Pancreas (tissue), 10 donors: Measurements from ENCODE around the gene SLC8A1. TPM values are rescaled to one million over a fixed set of nuclear protein-coding genes. Genes with fewer than 3 reads are reported as not detected.
A peak's percentile ranks its signal among the peaks of the same experiment; 100 is the strongest.

Source experiments
- ATAC-seq, 4 donors: fragments of 200-7000 bp; cut with Tn5 transposase; one replicate each; pipeline versions ENCODE4 v1.8.0 to v1.9.1; 2020; ENCODE audit warnings: mild to moderate bottlenecking in 4 of 4, moderate library complexity in 4 of 4
- DNase-seq, 6 donors: peaks; one replicate each; pipeline ENCODE4 v3.0.0-alpha.2; 2020
- FAIRE-seq: peaks from 2 replicates; lab custom pipeline; 2012; peaks lifted over from hg19 to GRCh38; lab: Jason Lieb, UNC
- H3K27ac ChIP-seq, 4 donors: fragments of 200-600 bp; sonication (generic); 1 replicate in 3 of 4; 2 replicates in 1 of 4; pipeline versions ENCODE4 v1.5.0 to v1.8.0; 2020
- H3K27me3 ChIP-seq, 4 donors: fragments of 200-600 bp; one replicate each; pipeline ENCODE4 v1.8.0; 2021
- H3K36me3 ChIP-seq, 3 donors: fragments of 200-600 bp; sonication (generic) in 1 of 3; one replicate each; pipeline versions ENCODE4 v1.5.0 to v1.8.0; 2020 to 2021
- H3K4me1 ChIP-seq, 3 donors: fragments of 200-600 bp; one replicate each; pipeline ENCODE4 v1.8.0; 2021
- H3K4me3 ChIP-seq, 4 donors: fragments of 200-600 bp; sonication (generic) in 2 of 4; one replicate each; pipeline versions ENCODE4 v1.5.0 to v1.8.0; 2020 to 2021
- H3K9me3 ChIP-seq, 4 donors: fragments of 200-600 bp; one replicate each; pipeline ENCODE4 v1.8.0; 2021
- WGBS, 2 donors: extraction: QIAGEN DNeasy Blood & Tissue Kit; methylation state at CpG; one replicate each; pipeline ENCODE4 v1.1.7; 2013; 5-methylcytosine and 5-hydroxymethylcytosine counted together
- intact Hi-C, 3 donors: fragments of 100-400 bp; cut with DNase I; formaldehyde crosslinking; loops; one replicate each; pipeline versions ENCODE4 v1.11.1 to v1.14.2; 2022
- polyA plus RNA-seq, 2 donors: library from polyadenylated mRNA; stranded (reverse); fragments of 200-250 nt; gene quantifications; one replicate each; pipeline ENCODE4 v1.2.3, GENCODE V29; 2013
- total RNA-seq, 6 donors: library from RNA; stranded (reverse); fragmentation: NEBNext Ultra II Directional in 4 of 6; extraction: Animal tissue kit (Norgen Biotek cat#: 25700) in 4 of 6; gene quantifications; one replicate each; pipeline versions ENCODE4 v1.2.1 to v1.2.4, GENCODE V29; 2021 to 2023
- TF ChIP-seq, protein P1 (sequence below), 4 donors: fragments of 200-600 bp; sonication (generic) in 3 of 4; IDR thresholded peaks; one replicate each; pipeline versions ENCODE4 v1.5.0 to v1.8.0; 2021; ENCODE audit warnings: antibody characterized with exemption in 4 of 4
- donor health status: healthy with polysubstance abuse.
- donor health status: DM: no; HTN: no; CAD: no; lungs with moderate emphysema.
- donor health status: DM: no; HTN: no; CAD: no.
- donor health status: control.
- donor health status: control.
- donor health status: Bipolar disorder and iron deficiency.
- donor health status: DM: yes; HTN: yes; CAD: no.
- donor health status: DM: no; HTN: no; CAD: no.
- donor health status: DM: no; HTN: no; CAD: no.
- donor health status: DM: yes; HTN: yes; CAD: no.

The SLC8A1 gene
- total and polyA plus RNA-seq, 8 donors: 0.19 to 12.4 (median 2.3) TPM

- no peaks in the 10 kb centered on the region for H3K4me1 ChIP-seq
- no peak for DNase-seq
- FAIRE-seq: no peak
- intact Hi-C loops: no loop called here
- no peaks in the 10 kb centered on the region for H3K9me3 ChIP-seq
- 39 to 42% methylated on average over 2 of the region's 2 CpGs for whole genome bisulfite sequencing, 2 donors
- H3K36me3 ChIP-seq: no peaks in the 10 kb centered on the region
- no peaks in the 10 kb centered on the region for H3K27me3 ChIP-seq
- H3K27ac ChIP-seq: no peak overlapping the region
- H3K4me3 ChIP-seq: no peak overlapping the region
- peak in 1 of 4 donors; percentile 31 for ATAC-seq
- TF ChIP-seq, protein P1, sequence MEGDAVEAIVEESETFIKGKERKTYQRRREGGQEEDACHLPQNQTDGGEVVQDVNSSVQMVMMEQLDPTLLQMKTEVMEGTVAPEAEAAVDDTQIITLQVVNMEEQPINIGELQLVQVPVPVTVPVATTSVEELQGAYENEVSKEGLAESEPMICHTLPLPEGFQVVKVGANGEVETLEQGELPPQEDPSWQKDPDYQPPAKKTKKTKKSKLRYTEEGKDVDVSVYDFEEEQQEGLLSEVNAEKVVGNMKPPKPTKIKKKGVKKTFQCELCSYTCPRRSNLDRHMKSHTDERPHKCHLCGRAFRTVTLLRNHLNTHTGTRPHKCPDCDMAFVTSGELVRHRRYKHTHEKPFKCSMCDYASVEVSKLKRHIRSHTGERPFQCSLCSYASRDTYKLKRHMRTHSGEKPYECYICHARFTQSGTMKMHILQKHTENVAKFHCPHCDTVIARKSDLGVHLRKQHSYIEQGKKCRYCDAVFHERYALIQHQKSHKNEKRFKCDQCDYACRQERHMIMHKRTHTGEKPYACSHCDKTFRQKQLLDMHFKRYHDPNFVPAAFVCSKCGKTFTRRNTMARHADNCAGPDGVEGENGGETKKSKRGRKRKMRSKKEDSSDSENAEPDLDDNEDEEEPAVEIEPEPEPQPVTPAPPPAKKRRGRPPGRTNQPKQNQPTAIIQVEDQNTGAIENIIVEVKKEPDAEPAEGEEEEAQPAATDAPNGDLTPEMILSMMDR (IDR thresholded peaks at IDR 0.05): no peak
These were observed 304.5 kb downstream of the SLC8A1 start for GRCh38 chr2:40147360-40147759.

GRCh38 chr2:40144022-40144421 lies 307.9 kb downstream of the SLC8A1 start:
- Histone ChIP-seq H3K4me1 (no peaks in the 10 kb centered on the region), H3K27me3 (no peaks in the 10 kb centered on the region), H3K36me3 (no peaks in the 10 kb centered on the region), H3K9me3 (no peaks in the 10 kb centered on the region), H3K4me3 (no peak overlapping the region), H3K27ac (no peak overlapping the region)
- ATAC-seq (no peak), DNase-seq (no peak), FAIRE-seq (no peak)
- TF ChIP-seq, protein P1 (IDR thresholded peaks at IDR 0.05): no peak
- intact Hi-C loops: no loop called here

GRCh38 chr2:40138314-40138713 lies 313.6 kb downstream of the SLC8A1 start:
- FAIRE-seq (no peak), DNase-seq (no peak), ATAC-seq (no peak)
- Histone ChIP-seq H3K27ac (no peak overlapping the region), H3K4me3 (no peak overlapping the region), H3K27me3 (no peaks in the 10 kb centered on the region), H3K9me3 (no peaks in the 10 kb centered on the region), H3K36me3 (no peaks in the 10 kb centered on the region), H3K4me1 (no peaks in the 10 kb centered on the region)
- intact Hi-C loops: no loop called here
- 30 to 34% methylated on average over 1 of the region's 1 CpG for WGBS, 2 donors
- TF ChIP-seq, protein P1 (IDR thresholded peaks at IDR 0.05): no peak

GRCh38 chr2:40131081-40131704 lies 320.7 kb downstream of the SLC8A1 start:
- no peak overlapping the region for H3K27ac ChIP-seq
- FAIRE-seq: no peak
- 69 to 79% methylated on average over 3 of the region's 3 CpGs for WGBS, 2 donors

More at GRCh38 chr2:40131081-40131704, 320.7 kb downstream of the SLC8A1 start:
- Histone ChIP-seq H3K4me1 (no peaks in the 10 kb centered on the region), H3K27me3 (peaks cover 0 to 4% (median 0%) of the 10 kb centered on the region in 4 donors), H3K4me3 (no peak overlapping the region), H3K36me3 (no peaks in the 10 kb centered on the region), H3K9me3 (no peaks in the 10 kb centered on the region)
- intact Hi-C loops: no loop called here
- DNase-seq (no peak), ATAC-seq (no peak)
- TF ChIP-seq, protein P1 (IDR thresholded peaks at IDR 0.05): no peak
